BLaER1 (cell line): ENCODE measurements around the gene BICD2.

ENCODE experiments used
- H3K27ac ChIP-seq: shearing (Covaris generic); formaldehyde crosslinking; 2 replicates; pipeline ENCODE4 v1.8.1; 2022
- H3K27me3 ChIP-seq: shearing (Covaris generic); formaldehyde crosslinking; 2 replicates; pipeline ENCODE4 v1.8.1; 2022
- H3K36me3 ChIP-seq: shearing (Covaris generic); formaldehyde crosslinking; 2 replicates; pipeline ENCODE4 v1.8.1; 2022
- H3K4me1 ChIP-seq: shearing (Covaris generic); formaldehyde crosslinking; 2 replicates; pipeline ENCODE4 v1.8.1; 2022
- H3K4me2 ChIP-seq: shearing (Covaris generic); formaldehyde crosslinking; 2 replicates; pipeline ENCODE4 v1.8.1; 2022
- H3K4me3 ChIP-seq: shearing (Covaris generic); formaldehyde crosslinking; 2 replicates; pipeline ENCODE4 v1.8.1; 2022
- H3K9ac ChIP-seq: shearing (Covaris generic); formaldehyde crosslinking; 2 replicates; pipeline ENCODE4 v1.8.1; 2022
- H3K9me3 ChIP-seq: shearing (Covaris generic); formaldehyde crosslinking; 2 replicates; pipeline ENCODE4 v1.8.1; 2022
- H4K20me1 ChIP-seq: shearing (Covaris generic); formaldehyde crosslinking; 2 replicates; pipeline ENCODE4 v1.8.1; 2022
- Cebpa-rat ChIP-seq: shearing (Covaris generic); IDR thresholded peaks from 2 replicates; pipeline ENCODE4 v1.8.1; 2022

Gene BICD2

DNA sequence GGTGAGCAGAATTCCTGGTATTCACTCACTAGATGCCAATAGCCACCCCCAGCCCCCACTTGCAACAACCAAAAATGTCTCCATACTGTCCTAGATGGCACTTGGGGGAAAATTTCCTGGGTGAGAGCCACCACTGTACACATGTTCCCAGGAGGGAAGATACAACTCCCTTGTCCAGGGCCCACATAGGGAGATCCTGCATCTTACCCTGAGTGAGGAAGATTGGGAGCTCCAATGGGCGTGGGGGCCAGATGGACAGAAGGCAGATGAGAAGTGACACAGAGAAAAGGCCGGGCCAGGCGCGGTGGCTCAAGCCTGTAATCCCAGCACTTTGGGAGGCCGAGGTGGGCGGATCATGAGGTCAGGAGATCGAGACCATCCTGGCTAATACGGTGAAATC, 82.4 kb downstream of the BICD2 start:
- Histone ChIP-seq H3K9me3 (no peaks in the 10 kb centered on the region), H3K4me2 (no peak overlapping the region), H3K27me3 (no peaks in the 10 kb centered on the region), H3K27ac (no peak overlapping the region), H4K20me1 (no peaks in the 10 kb centered on the region), H3K4me1 (peaks cover 23% of the 10 kb centered on the region), H3K9ac (no peak overlapping the region), H3K4me3 (no peak overlapping the region), H3K36me3 (no peaks in the 10 kb centered on the region)
- no peak for TF ChIP-seq Cebpa-rat

DNA sequence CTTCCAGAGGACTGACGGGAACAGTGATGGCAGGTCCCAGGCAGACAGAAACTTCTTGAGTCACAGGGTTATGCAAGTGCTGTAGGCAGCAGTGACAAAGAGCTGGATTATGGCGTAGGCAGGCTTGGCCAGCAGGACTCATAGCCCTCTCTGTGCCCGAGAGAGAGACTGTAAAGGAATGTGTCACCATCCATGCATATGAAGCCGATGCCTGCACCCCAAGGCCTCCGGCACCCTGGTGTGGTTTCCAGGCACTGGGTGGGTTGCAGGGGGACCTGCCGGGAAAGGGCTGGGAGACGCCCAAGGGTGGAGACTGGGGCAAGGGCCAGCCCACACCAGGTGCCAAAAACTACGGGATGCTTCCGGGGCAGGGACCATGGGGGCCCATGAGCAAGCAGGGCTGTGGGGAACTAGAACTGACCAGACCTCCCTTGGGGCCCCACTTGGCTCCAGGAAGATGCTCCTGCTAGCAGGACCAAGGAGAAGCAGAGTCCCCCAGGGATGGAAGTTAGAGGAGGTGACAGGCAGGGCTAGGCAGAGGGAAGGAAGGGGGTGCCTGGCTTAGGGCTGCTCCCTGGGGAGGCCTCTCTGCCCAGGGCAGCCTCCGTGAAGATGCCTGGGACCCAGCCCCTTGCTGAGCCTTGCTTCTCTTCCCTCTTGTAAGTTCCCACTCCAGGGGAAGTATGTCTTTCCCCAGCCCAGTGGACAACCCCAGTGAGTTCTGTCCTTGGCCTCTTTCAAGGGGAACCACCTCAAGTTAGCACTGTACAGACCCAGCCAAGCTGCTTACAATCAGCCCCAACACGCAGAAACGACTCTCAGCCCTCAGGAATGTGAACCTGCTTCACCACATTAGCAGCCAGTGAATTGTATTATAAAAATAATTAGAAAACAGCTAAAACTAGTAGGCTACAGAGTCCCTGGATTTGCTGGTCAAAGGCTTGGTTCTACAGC, 84.2 kb downstream of the BICD2 start:
- peak overlapping the region; percentile 59 for H3K4me2 ChIP-seq
- peak overlapping the region; percentile 38 for H3K27ac ChIP-seq
- no peaks in the 10 kb centered on the region for H3K27me3 ChIP-seq
- no peaks in the 10 kb centered on the region for H3K9me3 ChIP-seq
- no peak for TF ChIP-seq Cebpa-rat
- H3K4me3 ChIP-seq = no peak overlapping the region
- H3K4me1 ChIP-seq = peaks cover 23% of the 10 kb centered on the region
- H3K9ac ChIP-seq = no peak overlapping the region
- H4K20me1 ChIP-seq = no peaks in the 10 kb centered on the region
- no peaks in the 10 kb centered on the region; the same call in 1 of the 2 replicates for H3K36me3 ChIP-seq

GRCh38 chr9:92679413-92680165, 85.0 kb downstream of the BICD2 start:
- Histone ChIP-seq H3K36me3 (no peaks in the 10 kb centered on the region; the same call in 1 of the 2 replicates), H3K27ac (0 out of 2 replicates have a peak overlapping the region, but pooled peaks have one; percentile 38), H4K20me1 (no peaks in the 10 kb centered on the region), H3K4me3 (no peak overlapping the region), H3K9me3 (no peaks in the 10 kb centered on the region), H3K4me1 (peaks cover 23% of the 10 kb centered on the region), H3K27me3 (no peaks in the 10 kb centered on the region), H3K9ac (no peak overlapping the region), H3K4me2 (no peak overlapping the region)
- no peak for TF ChIP-seq Cebpa-rat

- peak overlapping the region; percentile 92 for H3K4me2 ChIP-seq
- H3K9ac ChIP-seq = no peak overlapping the region
- no peaks in the 10 kb centered on the region for H3K9me3 ChIP-seq
- H3K36me3 ChIP-seq = peaks cover 18% of the 10 kb centered on the region
- peaks cover 23% of the 10 kb centered on the region for H4K20me1 ChIP-seq
- H3K27ac ChIP-seq = no peak overlapping the region
- H3K4me1 ChIP-seq = peaks cover 29% of the 10 kb centered on the region
- TF ChIP-seq Cebpa-rat = no peak
- H3K4me3 ChIP-seq = no peak overlapping the region
- H3K27me3 ChIP-seq = no peaks in the 10 kb centered on the region
These were observed 93.3 kb downstream of the BICD2 start for GRCh38 chr9:92671323-92671722.

GRCh38 chr9:92669890-92670708, 94.5 kb downstream of the BICD2 start, which contains the start of gene IPPK:
Gene IPPK (minus strand): TSS chr9:92670131. CDS start chr9:92669988, 143 bp downstream.
- H4K20me1 ChIP-seq = peaks cover 33% of the 10 kb centered on the region

GRCh38 chr9:92669527-92669889, 95.1 kb downstream of the BICD2 start:
- H3K4me2 ChIP-seq = peak overlapping the region; percentile 95
- H3K4me3 ChIP-seq = peak overlapping the region; percentile 95
- H3K4me1 ChIP-seq = peaks cover 39% of the 10 kb centered on the region

More at GRCh38 chr9:92669890-92670708, 94.5 kb downstream of the BICD2 start, which contains the start of gene IPPK:
- Histone ChIP-seq H3K4me1 (peaks cover 33% of the 10 kb centered on the region), H3K27ac (peak within 1 kb of the TSS; percentile 95), H3K4me3 (peak within 1 kb of the TSS; percentile 95), H3K36me3 (peaks cover 24% of the 10 kb centered on the region), H3K9ac (peak within 1 kb of the TSS; percentile 94), H3K4me2 (peak within 1 kb of the TSS; percentile 95), H3K9me3 (no peaks in the 10 kb centered on the region), H3K27me3 (no peaks in the 10 kb centered on the region)
- no peak for TF ChIP-seq Cebpa-rat

GRCh38 chr9:92668746-92669526, 95.7 kb downstream of the BICD2 start:
- peaks cover 44% of the 10 kb centered on the region for H4K20me1 ChIP-seq
- peak overlapping the region; percentile 95 for H3K4me3 ChIP-seq

More at GRCh38 chr9:92669527-92669889, 95.1 kb downstream of the BICD2 start:
- Histone ChIP-seq H3K27me3 (no peaks in the 10 kb centered on the region), H3K36me3 (peaks cover 26% of the 10 kb centered on the region), H4K20me1 (peaks cover 39% of the 10 kb centered on the region), H3K9ac (peak overlapping the region; percentile 94), H3K27ac (peak overlapping the region; percentile 95), H3K9me3 (no peaks in the 10 kb centered on the region)
- TF ChIP-seq Cebpa-rat = no peak

GRCh38 chr9:92666912-92667532, 97.6 kb downstream of the BICD2 start:
- peaks cover 60% of the 10 kb centered on the region for H4K20me1 ChIP-seq

More at GRCh38 chr9:92668746-92669526, 95.7 kb downstream of the BICD2 start:
- Histone ChIP-seq H3K27ac (peak overlapping the region; percentile 95), H3K36me3 (peaks cover 32% of the 10 kb centered on the region), H3K4me1 (peaks cover 45% of the 10 kb centered on the region), H3K9ac (peak overlapping the region; percentile 94), H3K9me3 (no peaks in the 10 kb centered on the region), H3K27me3 (no peaks in the 10 kb centered on the region), H3K4me2 (peak overlapping the region; percentile 95)
- no peak for TF ChIP-seq Cebpa-rat

More at GRCh38 chr9:92666912-92667532, 97.6 kb downstream of the BICD2 start:
- Histone ChIP-seq H3K4me1 (peaks cover 59% of the 10 kb centered on the region), H3K27ac (no peak overlapping the region), H3K4me3 (no peak overlapping the region), H3K27me3 (no peaks in the 10 kb centered on the region), H3K4me2 (no peak overlapping the region), H3K9ac (0 out of 2 replicates have a peak overlapping the region, but pooled peaks have one; percentile 24), H3K36me3 (peaks cover 43% of the 10 kb centered on the region), H3K9me3 (no peaks in the 10 kb centered on the region)
- no peak for TF ChIP-seq Cebpa-rat
